ENCODE data around the gene KCNH6.
A peak's percentile ranks its signal among the peaks of the same experiment; 100 is the strongest.

Gene KCNH6

GRCh38 chr17:63523253-63523855 lies at the start of gene KCNH6:
Gene KCNH6, plus strand, starts transcription at chr17:63523358. Its CDS starts 56 bp downstream, at chr17:63523414.
- no peak for DNase-seq (ENCODE audit: low spot score)

GRCh38 chr17:63474174-63474573 lies 49.0 kb upstream of the KCNH6 start:
- DNase-seq (ENCODE audit: low spot score): no peak

GRCh38 chr17:63474586-63475460 lies 48.3 kb upstream of the KCNH6 start:
- no peak for DNase-seq (ENCODE audit: low spot score)

- no peak for DNase-seq (ENCODE audit: low spot score)
Measured at GRCh38 chr17:63475491-63476412, 47.4 kb upstream of the KCNH6 start.

GRCh38 chr17:63476459-63476853 lies 46.7 kb upstream of the KCNH6 start:
- no peak for DNase-seq (ENCODE audit: low spot score)

GRCh38 chr17:63476854-63477479 lies 46.2 kb upstream of the KCNH6 start, which contains the start of gene ACE:
Gene ACE, plus strand, starts transcription at chr17:63477061. Its CDS starts 34 bp downstream, at chr17:63477095.
- DNase-seq (ENCODE audit: low spot score): peak; percentile 72

- no peak for DNase-seq (ENCODE audit: low spot score)
Measured at GRCh38 chr17:63477480-63478440, 45.4 kb upstream of the KCNH6 start.

- DNase-seq (ENCODE audit: low spot score): peak; percentile 86
Measured at GRCh38 chr17:63478814-63479494, 44.2 kb upstream of the KCNH6 start.

GRCh38 chr17:63479495-63480184 lies 43.5 kb upstream of the KCNH6 start:
- no peak for DNase-seq (ENCODE audit: low spot score)

- no peak for DNase-seq (ENCODE audit: low spot score)
Measured at GRCh38 chr17:63480192-63480784, 42.9 kb upstream of the KCNH6 start.

- no peak for DNase-seq (ENCODE audit: low spot score)
Measured at GRCh38 chr17:63480826-63481487, 42.2 kb upstream of the KCNH6 start.

- DNase-seq (ENCODE audit: low spot score): no peak
Measured at GRCh38 chr17:63481488-63481870, 41.7 kb upstream of the KCNH6 start.

GRCh38 chr17:63482509-63482908 lies 40.6 kb upstream of the KCNH6 start:
- no peak for DNase-seq (ENCODE audit: low spot score)

- no peak for DNase-seq (ENCODE audit: low spot score)
Measured at GRCh38 chr17:63483038-63483437, 40.1 kb upstream of the KCNH6 start.

- no peak for DNase-seq (ENCODE audit: low spot score)
Measured at GRCh38 chr17:63483655-63484575, 39.2 kb upstream of the KCNH6 start.

GRCh38 chr17:63486317-63487013 lies 36.7 kb upstream of the KCNH6 start:
- no peak for DNase-seq (ENCODE audit: low spot score)

GRCh38 chr17:63487014-63487339 lies 36.2 kb upstream of the KCNH6 start:
- no peak for DNase-seq (ENCODE audit: low spot score)

Data from germinal center (tissue), 1 donor.